MM.1S (cell line): Measurements from ENCODE around the gene MED27.

Experiments
- DNase-seq: peaks from one replicate; pipeline ENCODE4 v3.0.0-alpha.2; 2015
- H2AFZ ChIP-seq: fragments of 300-600 bp; sonication (generic); 2 replicates; pipeline ENCODE4 v1.6.0; 2016; ENCODE audit warnings: antibody characterized with exemption, low read length
- H3F3A ChIP-seq: fragments of 300-600 bp; sonication (generic); 2 replicates; pipeline ENCODE4 v1.6.1; 2016; ENCODE audit warnings: mild to moderate bottlenecking, antibody characterized with exemption, low read length, moderate library complexity, mixed read lengths; ENCODE audit not compliant: insufficient read depth
- H3K27ac ChIP-seq: fragments of 300-600 bp; sonication (generic); 2 replicates; pipeline ENCODE4 v1.5.1; 2016; ENCODE audit warnings: mild to moderate bottlenecking, low read length
- H3K27me3 ChIP-seq: fragments of 300-600 bp; sonication (generic); replicated peaks from 2 replicates; pipeline ENCODE4 v1.6.0; 2016; ENCODE audit warnings: low read length; ENCODE audit not compliant: insufficient read depth
- H3K36me3 ChIP-seq: fragments of 300-600 bp; sonication (generic); replicated peaks from 2 replicates; pipeline ENCODE4 v1.6.1; 2016; ENCODE audit warnings: mild to moderate bottlenecking, low read length, mixed read lengths; ENCODE audit not compliant: insufficient read depth
- H3K4me1 ChIP-seq: fragments of 300-600 bp; sonication (generic); 2 replicates; pipeline ENCODE4 v1.6.1; 2016; ENCODE audit warnings: low read length, mixed read lengths
- H3K4me2 ChIP-seq: fragments of 300-600 bp; sonication (generic); 2 replicates; pipeline ENCODE4 v1.6.0; 2016; ENCODE audit warnings: low read depth, low read length
- H3K4me3 ChIP-seq: fragments of 300-600 bp; sonication (generic); 2 replicates; pipeline ENCODE4 v1.5.1; 2016; ENCODE audit warnings: low read length, mixed read lengths
- H3K79me2 ChIP-seq: fragments of 300-600 bp; sonication (generic); 2 replicates; pipeline ENCODE4 v1.6.1; 2016; ENCODE audit warnings: mixed run types, low read length, mixed read lengths
- H3K9ac ChIP-seq: fragments of 300-600 bp; sonication (generic); 2 replicates; pipeline ENCODE4 v1.6.1; 2016; ENCODE audit warnings: low read length, mixed read lengths
- H3K9me2 ChIP-seq: fragments of 300-600 bp; sonication (generic); replicated peaks from 2 replicates; pipeline ENCODE4 v1.6.1; 2016; ENCODE audit warnings: mild to moderate bottlenecking, low read length, mixed read lengths; ENCODE audit not compliant: insufficient read depth
- H3K9me3 ChIP-seq: fragments of 300-600 bp; sonication (generic); replicated peaks from 2 replicates; pipeline ENCODE4 v1.6.1; 2016; ENCODE audit warnings: mild to moderate bottlenecking, low read length, mixed read lengths; ENCODE audit not compliant: insufficient read depth
- H4K20me1 ChIP-seq: fragments of 300-600 bp; sonication (generic); 2 replicates; pipeline ENCODE4 v1.6.1; 2016; ENCODE audit warnings: mild to moderate bottlenecking, low read length, moderate library complexity, mixed read lengths; ENCODE audit not compliant: insufficient read depth
- CTCF ChIP-seq: fragments of 300-600 bp; sonication (generic); IDR thresholded peaks from 2 replicates; pipeline ENCODE4 v1.5.1; 2016; ENCODE audit warnings: antibody characterized with exemption, low read length, mixed read lengths
- EZH2 ChIP-seq: fragments of 300-600 bp; sonication (generic); optimal IDR thresholded peaks from 2 replicates; pipeline ENCODE3; 2017; ENCODE audit warnings: low read depth, mild to moderate bottlenecking, antibody characterized with exemption, low read length, mixed read lengths
- EZH2phosphoT487 ChIP-seq: fragments of 300-600 bp; sonication (generic); IDR thresholded peaks from 2 replicates; pipeline ENCODE4 v1.6.1; 2018; ENCODE audit warnings: antibody characterized with exemption, low read length

MED27 gene

DNA sequence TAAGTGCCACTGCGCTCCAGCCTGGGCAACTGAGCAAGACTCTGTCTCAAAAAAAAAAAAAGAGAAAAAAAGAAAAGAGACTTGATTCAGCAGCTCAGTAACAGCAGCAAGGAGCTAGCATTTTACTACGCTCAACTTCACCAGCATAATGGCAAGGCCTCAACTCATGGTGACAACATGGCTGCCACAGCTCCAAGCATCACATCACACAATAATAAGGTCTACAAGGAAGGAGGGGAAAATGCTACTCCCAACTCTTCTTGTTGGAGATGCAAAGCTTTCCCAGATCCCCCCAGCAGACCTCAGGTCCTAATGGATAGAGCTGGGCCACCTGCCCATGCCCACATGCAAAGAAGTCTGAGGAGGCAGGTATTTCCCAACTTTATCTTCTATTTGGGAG is 253.6 kb downstream of the MED27 start:
- Histone ChIP-seq H3K4me3 (no peak overlapping the region), H3K9me2 (no peaks in the 10 kb centered on the region), H3K4me1 (no peaks in the 10 kb centered on the region), H3K9ac (no peak overlapping the region), H3F3A (no peaks in the 10 kb centered on the region), H3K27me3 (peaks cover 98% of the 10 kb centered on the region), H2AFZ (no peak overlapping the region), H3K36me3 (no peaks in the 10 kb centered on the region), H3K27ac (no peak overlapping the region), H3K4me2 (no peak overlapping the region), H3K79me2 (no peaks in the 10 kb centered on the region), H3K9me3 (no peaks in the 10 kb centered on the region), H4K20me1 (no peaks in the 10 kb centered on the region)
- TF ChIP-seq EZH2phosphoT487 (no peak), CTCF (no peak), EZH2 (no peak)
- no peak for DNase-seq

DNA sequence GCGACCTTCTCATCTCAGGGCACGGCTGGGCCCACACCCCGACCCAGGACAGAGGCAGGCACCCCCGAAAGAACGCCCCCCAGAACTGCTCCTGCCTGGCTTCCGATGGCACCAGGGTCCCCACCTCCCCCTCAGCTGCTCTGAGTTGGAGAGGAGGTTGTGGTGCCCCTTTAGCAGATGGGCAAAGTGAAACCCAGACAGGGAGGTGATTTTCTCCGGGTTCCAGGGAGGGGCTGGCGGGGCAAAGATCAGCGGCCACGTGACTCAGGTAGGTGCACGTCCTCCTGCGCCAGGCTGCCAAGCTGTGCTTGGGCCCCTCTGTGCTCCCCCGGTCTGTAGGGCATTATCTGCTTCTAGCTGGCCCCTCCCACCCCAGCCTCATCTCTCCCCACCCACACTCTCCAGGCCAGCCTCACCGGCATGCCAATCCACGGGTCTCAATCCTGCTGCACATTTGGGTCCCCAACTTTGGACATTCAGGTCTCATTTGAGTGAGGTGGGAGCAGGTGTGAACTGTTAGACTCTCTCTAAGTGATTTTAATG is 254.6 kb downstream of the MED27 start:
- Histone ChIP-seq H3K4me1 (no peaks in the 10 kb centered on the region), H3K27me3 (peaks cover 98% of the 10 kb centered on the region), H4K20me1 (no peaks in the 10 kb centered on the region), H3K4me3 (no peak overlapping the region), H3K9me2 (no peaks in the 10 kb centered on the region), H3K9me3 (no peaks in the 10 kb centered on the region), H2AFZ (no peak overlapping the region), H3K79me2 (no peaks in the 10 kb centered on the region), H3K27ac (no peak overlapping the region), H3K9ac (no peak overlapping the region), H3F3A (no peaks in the 10 kb centered on the region), H3K4me2 (no peak overlapping the region), H3K36me3 (no peaks in the 10 kb centered on the region)
- TF ChIP-seq EZH2phosphoT487 (no peak), CTCF (no peak), EZH2 (no peak)
- DNase-seq, result no peak

DNA sequence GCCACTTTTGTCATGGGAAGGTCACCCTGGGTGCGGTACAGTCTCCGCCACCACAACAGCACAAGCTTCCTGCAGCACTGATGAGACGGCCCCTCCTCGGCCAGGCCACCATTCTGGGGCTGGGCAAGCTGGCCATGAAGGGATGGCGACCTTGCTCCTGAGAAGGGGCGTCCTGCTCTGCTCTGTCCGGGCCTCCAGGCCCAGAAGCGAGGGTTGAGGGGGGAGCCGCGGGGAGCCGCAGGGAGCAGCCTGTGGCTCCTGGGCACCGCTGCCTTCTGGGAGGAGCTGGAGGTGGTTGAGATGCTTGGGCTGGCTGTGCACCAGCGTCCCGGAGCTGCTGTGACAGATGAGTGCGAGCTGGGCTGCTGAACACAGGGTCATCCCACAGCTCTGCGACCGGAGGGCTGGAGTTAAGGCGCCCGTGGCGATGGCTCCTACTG is 255.5 kb downstream of the MED27 start:
- Histone ChIP-seq H2AFZ (no peak overlapping the region), H3K9me2 (no peaks in the 10 kb centered on the region)

More for the DNA sequence above, 255.5 kb downstream of the MED27 start:
- no peak overlapping the region for H3K4me3 ChIP-seq
- H3F3A ChIP-seq, result no peaks in the 10 kb centered on the region
- DNase-seq, result no peak
- H3K4me1 ChIP-seq, result no peaks in the 10 kb centered on the region
- no peak overlapping the region for H3K9ac ChIP-seq
- H3K27me3 ChIP-seq, result peaks cover 98% of the 10 kb centered on the region
- TF ChIP-seq EZH2phosphoT487 (no peak), CTCF (no peak), EZH2 (no peak)
- no peak overlapping the region for H3K27ac ChIP-seq
- H3K36me3 ChIP-seq, result no peaks in the 10 kb centered on the region
- H4K20me1 ChIP-seq, result no peaks in the 10 kb centered on the region
- no peak overlapping the region for H3K4me2 ChIP-seq
- no peaks in the 10 kb centered on the region for H3K79me2 ChIP-seq
- no peaks in the 10 kb centered on the region for H3K9me3 ChIP-seq
